ENCODE data around the gene RPS29. TPM values are rescaled to one million over a fixed set of nuclear protein-coding genes. Genes with fewer than 3 reads are reported as not detected.
A peak's percentile ranks its signal among the peaks of the same experiment; 100 is the strongest.

The RPS29 gene
- total RNA-seq, 2 donors from 2014 or later = 518 to 1,286 TPM

- Mint-ChIP-seq H3K4me3 (peak overlapping the region; percentile 92), H3K9me3 (no peaks in the 10 kb centered on the region), H3K27ac (peak overlapping the region; percentile 98 to 99), H3K36me3 (peaks cover 31% of the 10 kb centered on the region), H3K4me1 (ENCODE audit: low read depth in 2 of 2) (peaks cover 52 to 59% of the 10 kb centered on the region in 2 donors), H3K27me3 (no peaks in the 10 kb centered on the region)
- no peak for ATAC-seq
- DNase-seq (ENCODE audit: low spot score) = no peak
These were observed 2.1 kb downstream of the RPS29 start for GRCh38 chr14:49584058-49584457.

- DNase-seq (ENCODE audit: low spot score) = no peak
- Mint-ChIP-seq H3K4me1 (ENCODE audit: low read depth in 2 of 2) (peaks cover 52 to 59% of the 10 kb centered on the region in 2 donors), H3K9me3 (no peaks in the 10 kb centered on the region), H3K36me3 (peaks cover 31% of the 10 kb centered on the region), H3K4me3 (peak overlapping the region; percentile 92), H3K27ac (peak overlapping the region; percentile 98 to 99), H3K27me3 (no peaks in the 10 kb centered on the region)
- ATAC-seq = no peak
These were observed 2.6 kb downstream of the RPS29 start for GRCh38 chr14:49583629-49584028.

GRCh38 chr14:49582113-49582977, 3.8 kb downstream of the RPS29 start:
- H3K27me3 Mint-ChIP-seq = no peaks in the 10 kb centered on the region
- H3K9me3 Mint-ChIP-seq = no peaks in the 10 kb centered on the region
- ATAC-seq (no peak), DNase-seq (ENCODE audit: low spot score) (no peak)
- peak overlapping the region; percentile 41 for H3K4me3 Mint-ChIP-seq
- H3K36me3 Mint-ChIP-seq = peaks cover 38% of the 10 kb centered on the region
- peak overlapping the region; percentile 3 to 57 for H3K27ac Mint-ChIP-seq
- peaks cover 52 to 59% of the 10 kb centered on the region in 2 donors for H3K4me1 Mint-ChIP-seq (ENCODE audit: low read depth in 2 of 2)

- peak overlapping the region; percentile 3 to 57 for H3K27ac Mint-ChIP-seq
- no peak for ATAC-seq
- H3K36me3 Mint-ChIP-seq = peaks cover 38% of the 10 kb centered on the region
- peaks cover 48 to 51% of the 10 kb centered on the region in 2 donors for H3K4me1 Mint-ChIP-seq (ENCODE audit: low read depth in 2 of 2)
- H3K4me3 Mint-ChIP-seq = peak overlapping the region; percentile 41
- DNase-seq (ENCODE audit: low spot score) = no peak
- no peaks in the 10 kb centered on the region for H3K9me3 Mint-ChIP-seq
- H3K27me3 Mint-ChIP-seq = no peaks in the 10 kb centered on the region
These were observed 4.7 kb downstream of the RPS29 start for GRCh38 chr14:49581209-49582112.

GRCh38 chr14:49579841-49580240, 6.3 kb downstream of the RPS29 start:
- ATAC-seq = no peak
- H3K4me1 Mint-ChIP-seq (ENCODE audit: low read depth in 2 of 2) = peaks cover 39 to 41% of the 10 kb centered on the region in 2 donors

GRCh38 chr14:49578141-49578540, 8.0 kb downstream of the RPS29 start:
- DNase-seq (ENCODE audit: low spot score) (no peak), ATAC-seq (no peak)
- peaks cover 22% of the 10 kb centered on the region for H3K36me3 Mint-ChIP-seq
- H3K4me3 Mint-ChIP-seq = no peak overlapping the region
- no peaks in the 10 kb centered on the region for H3K9me3 Mint-ChIP-seq
- H3K27ac Mint-ChIP-seq = no peak overlapping the region
- H3K27me3 Mint-ChIP-seq = no peaks in the 10 kb centered on the region
- H3K4me1 Mint-ChIP-seq (ENCODE audit: low read depth in 2 of 2) = peaks cover 28 to 29% of the 10 kb centered on the region in 2 donors

More at GRCh38 chr14:49579841-49580240, 6.3 kb downstream of the RPS29 start:
- peaks cover 27% of the 10 kb centered on the region for H3K36me3 Mint-ChIP-seq
- no peak overlapping the region for H3K4me3 Mint-ChIP-seq
- H3K27ac Mint-ChIP-seq = no peak overlapping the region
- H3K9me3 Mint-ChIP-seq = no peaks in the 10 kb centered on the region
- no peaks in the 10 kb centered on the region for H3K27me3 Mint-ChIP-seq
- DNase-seq (ENCODE audit: low spot score) = no peak

GRCh38 chr14:49574038-49574437, 12.1 kb downstream of the RPS29 start:
- Mint-ChIP-seq H3K4me3 (no peak overlapping the region), H3K36me3 (peaks cover 16% of the 10 kb centered on the region), H3K4me1 (ENCODE audit: low read depth in 2 of 2) (peaks cover 0 to 3% of the 10 kb centered on the region in 2 donors), H3K27ac (no peak overlapping the region), H3K9me3 (no peaks in the 10 kb centered on the region), H3K27me3 (no peaks in the 10 kb centered on the region)
- no peak for ATAC-seq
- no peak for DNase-seq (ENCODE audit: low spot score)

- H3K27me3 Mint-ChIP-seq = no peaks in the 10 kb centered on the region
- ATAC-seq (no peak), DNase-seq (ENCODE audit: low spot score) (no peak)
- peaks cover 0 to 3% of the 10 kb centered on the region in 2 donors for H3K4me1 Mint-ChIP-seq (ENCODE audit: low read depth in 2 of 2)
- no peak overlapping the region for H3K27ac Mint-ChIP-seq
- no peak overlapping the region for H3K4me3 Mint-ChIP-seq
- H3K36me3 Mint-ChIP-seq = peaks cover 5% of the 10 kb centered on the region
- no peaks in the 10 kb centered on the region for H3K9me3 Mint-ChIP-seq
These were observed 16.9 kb downstream of the RPS29 start for GRCh38 chr14:49569281-49569680.

GRCh38 chr14:49566714-49567113, 19.5 kb downstream of the RPS29 start:
- H3K27me3 Mint-ChIP-seq = peaks cover 0 to 3% of the 10 kb centered on the region in 2 donors
- no peak overlapping the region for H3K27ac Mint-ChIP-seq
- no peak overlapping the region for H3K4me3 Mint-ChIP-seq
- ATAC-seq = no peak
- H3K36me3 Mint-ChIP-seq = no peaks in the 10 kb centered on the region
- no peaks in the 10 kb centered on the region for H3K9me3 Mint-ChIP-seq
- no peak for DNase-seq (ENCODE audit: low spot score)
- H3K4me1 Mint-ChIP-seq (ENCODE audit: low read depth in 2 of 2) = no peaks in the 10 kb centered on the region

- no peak for DNase-seq (ENCODE audit: low spot score)
- Mint-ChIP-seq H3K9me3 (no peaks in the 10 kb centered on the region), H3K36me3 (no peaks in the 10 kb centered on the region), H3K4me3 (no peak overlapping the region), H3K27ac (no peak overlapping the region), H3K27me3 (peaks cover 0 to 3% of the 10 kb centered on the region in 2 donors), H3K4me1 (ENCODE audit: low read depth in 2 of 2) (no peaks in the 10 kb centered on the region)
- no peak for ATAC-seq
These were observed 26.0 kb downstream of the RPS29 start for GRCh38 chr14:49559979-49560768.

- Mint-ChIP-seq H3K9me3 (no peaks in the 10 kb centered on the region), H3K36me3 (no peaks in the 10 kb centered on the region), H3K27me3 (no peaks in the 10 kb centered on the region), H3K4me3 (no peak overlapping the region), H3K4me1 (ENCODE audit: low read depth in 2 of 2) (no peaks in the 10 kb centered on the region), H3K27ac (no peak overlapping the region)
- DNase-seq (ENCODE audit: low spot score) (no peak), ATAC-seq (no peak)
These were observed 32.3 kb downstream of the RPS29 start for GRCh38 chr14:49553892-49554291.

- Mint-ChIP-seq H3K4me3 (no peak overlapping the region), H3K9me3 (no peaks in the 10 kb centered on the region), H3K36me3 (no peaks in the 10 kb centered on the region), H3K27ac (no peak overlapping the region), H3K4me1 (ENCODE audit: low read depth in 2 of 2) (no peaks in the 10 kb centered on the region), H3K27me3 (peaks cover 0 to under 1% of the 10 kb centered on the region in 2 donors)
- DNase-seq (ENCODE audit: low spot score) = no peak
- no peak for ATAC-seq
These were observed 33.1 kb downstream of the RPS29 start for GRCh38 chr14:49553106-49553505.

- Mint-ChIP-seq H3K27me3 (peaks cover 0 to 2% of the 10 kb centered on the region in 2 donors), H3K27ac (no peak overlapping the region), H3K4me1 (ENCODE audit: low read depth in 2 of 2) (no peaks in the 10 kb centered on the region), H3K36me3 (no peaks in the 10 kb centered on the region), H3K4me3 (no peak overlapping the region), H3K9me3 (no peaks in the 10 kb centered on the region)
- ATAC-seq = no peak
- no peak for DNase-seq (ENCODE audit: low spot score)
These were observed 34.6 kb downstream of the RPS29 start for GRCh38 chr14:49551569-49551968.

Data from natural killer cell treated with Interleukin-12 subunit alpha and Interleukin-12 subunit beta and Interleukin-15 and Interleukin-18, amount 100 ng/mL, for 72 hours (primary cell).